ENCODE data around the gene SLCO3A1.

SLCO3A1 gene

DNA sequence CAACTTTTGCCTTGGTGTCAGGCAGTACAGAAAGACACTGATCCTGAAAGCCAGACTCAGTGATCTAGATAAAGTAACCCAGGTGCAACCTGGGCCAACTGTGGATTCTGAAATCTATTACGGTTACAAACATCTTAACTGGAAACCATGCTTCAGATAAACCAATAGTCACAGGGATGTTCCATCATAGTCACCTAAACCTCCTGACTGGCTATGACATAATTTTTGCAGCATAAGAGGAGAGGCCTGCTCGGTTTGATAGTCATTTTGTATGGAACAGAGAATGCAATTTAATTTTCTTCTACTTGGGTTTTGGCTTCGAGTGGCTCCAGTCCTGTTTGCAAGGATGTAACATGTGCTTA is 3.7 kb downstream of the SLCO3A1 start:
- no peak overlapping the region for H3K4me3 ChIP-seq (replicated peaks; ENCODE audit: low read depth, low read length)
- TF ChIP-seq CTCF (IDR thresholded peaks at IDR 0.05; ENCODE audit: low read depth, low read length, missing control alignments) = no peak
- DNase-seq (ENCODE audit: extremely low read depth, low read depth) = no peak

GRCh38 chr15:91857772-91858171 is 4.3 kb downstream of the SLCO3A1 start:
- no peak for TF ChIP-seq CTCF (IDR thresholded peaks at IDR 0.05; ENCODE audit: low read depth, low read length, missing control alignments)
- no peak overlapping the region for H3K4me3 ChIP-seq (replicated peaks; ENCODE audit: low read depth, low read length)
- no peak for DNase-seq (ENCODE audit: extremely low read depth, low read depth)

DNA sequence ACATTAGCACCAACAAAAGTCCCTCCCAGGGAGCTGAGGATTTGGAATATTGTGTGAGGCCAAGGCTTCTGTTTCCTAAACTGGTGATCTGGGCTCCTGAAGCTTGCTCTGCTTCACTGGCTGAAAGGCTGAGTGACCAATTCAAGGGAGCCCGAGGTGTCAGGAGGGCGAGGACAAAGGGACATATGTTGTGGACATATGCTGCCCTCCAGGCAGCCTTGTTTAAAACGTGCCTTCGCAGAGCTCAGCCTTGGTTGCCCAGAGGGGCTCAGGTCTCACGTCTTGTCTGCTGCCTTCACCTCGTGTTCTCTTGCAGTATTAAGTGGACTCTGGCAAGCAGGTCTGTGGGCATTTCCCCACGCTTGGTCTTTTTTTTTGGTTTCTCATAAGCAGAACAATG is 7.0 kb downstream of the SLCO3A1 start:
- no peak overlapping the region for H3K4me3 ChIP-seq (replicated peaks; ENCODE audit: low read depth, low read length)
- DNase-seq (ENCODE audit: extremely low read depth, low read depth) = no peak
- TF ChIP-seq CTCF (IDR thresholded peaks at IDR 0.05; ENCODE audit: low read depth, low read length, missing control alignments) = no peak

DNA sequence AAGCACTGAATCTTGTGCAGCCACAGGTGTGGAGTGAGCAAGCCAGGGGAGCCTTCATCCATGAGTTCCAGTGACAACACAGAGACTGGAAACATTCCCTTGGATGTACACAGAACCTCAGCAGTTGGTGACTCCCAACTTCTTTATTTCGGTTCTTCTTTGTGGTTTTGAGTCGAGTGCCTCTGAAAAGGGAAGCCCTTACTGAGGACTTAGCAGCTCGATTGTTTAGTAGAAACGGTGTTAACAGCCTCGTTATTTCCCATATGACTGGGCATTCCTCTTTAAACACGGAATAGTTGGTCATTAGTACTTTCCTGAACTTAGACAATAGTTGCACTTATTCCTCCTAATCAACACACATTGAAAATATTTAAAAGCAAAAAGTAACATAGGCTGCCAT is 7.7 kb downstream of the SLCO3A1 start:
- no peak for DNase-seq (ENCODE audit: extremely low read depth, low read depth)
- no peak overlapping the region for H3K4me3 ChIP-seq (replicated peaks; ENCODE audit: low read depth, low read length)
- TF ChIP-seq CTCF (IDR thresholded peaks at IDR 0.05; ENCODE audit: low read depth, low read length, missing control alignments) = no peak

- DNase-seq (ENCODE audit: extremely low read depth, low read depth) = no peak
- TF ChIP-seq CTCF (IDR thresholded peaks at IDR 0.05; ENCODE audit: low read depth, low read length, missing control alignments) = no peak
- H3K4me3 ChIP-seq (replicated peaks; ENCODE audit: low read depth, low read length) = no peak overlapping the region
Observed at GRCh38 chr15:91862891-91863504, 9.5 kb downstream of the SLCO3A1 start.

DNA sequence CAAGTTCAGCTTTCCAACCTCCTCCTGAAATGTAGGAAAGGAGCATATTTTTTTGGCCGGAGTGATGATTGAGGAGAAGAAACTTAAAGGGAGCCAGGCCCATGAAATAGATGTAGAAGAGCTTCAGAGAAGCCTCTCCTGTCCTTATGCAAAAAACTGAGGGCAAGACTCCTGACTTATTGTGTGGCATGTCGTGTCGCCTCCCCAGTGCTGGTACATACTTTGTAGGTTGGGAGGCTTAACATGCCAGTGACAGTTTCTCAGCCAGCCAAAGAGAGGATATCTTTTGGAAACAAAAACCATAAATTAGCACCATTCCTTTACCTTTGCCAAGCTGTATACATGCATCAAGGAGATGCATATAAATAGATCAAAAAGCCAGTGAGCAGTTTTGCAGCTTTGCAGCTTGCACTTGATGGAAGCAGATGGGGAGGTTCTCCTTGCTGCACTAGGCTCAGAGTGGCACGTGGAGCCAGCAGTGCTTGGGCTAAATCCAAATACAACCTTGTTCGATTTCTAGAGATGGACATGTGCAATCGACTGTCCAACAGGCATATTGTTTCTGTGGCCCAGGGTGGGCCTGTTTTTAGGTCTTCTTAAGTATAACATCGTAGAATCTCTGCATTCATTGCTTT is 10.2 kb downstream of the SLCO3A1 start:
- no peak overlapping the region for H3K4me3 ChIP-seq (replicated peaks; ENCODE audit: low read depth, low read length)

More for the DNA sequence above, 10.2 kb downstream of the SLCO3A1 start:
- no peak for DNase-seq (ENCODE audit: extremely low read depth, low read depth)
- TF ChIP-seq CTCF (IDR thresholded peaks at IDR 0.05; ENCODE audit: low read depth, low read length, missing control alignments) = no peak
